Astrocyte of the cerebellum (primary cell): Measurements from ENCODE around the gene ZNF665.
A peak's percentile ranks its signal among the peaks of the same experiment; 100 is the strongest.
"Not testable (repeated sequence)": the region's sequence is repeated elsewhere in the genome, so short reads cannot be mapped to it uniquely, and the experiment has no call there.

Source experiments
- DNase-seq: peaks from one replicate; pipeline ENCODE4 v3.0.0-alpha.2; 2011; ENCODE audit warnings: low read depth
- H3K4me3 ChIP-seq: 2 replicates; pipeline ENCODE4 v1.5.1; 2011; ENCODE audit warnings: mild to moderate bottlenecking, low read depth, low read length, moderate library complexity
- CTCF ChIP-seq: IDR thresholded peaks from 2 replicates; pipeline ENCODE4 v1.5.1; 2012; ENCODE audit warnings: low read length, low read depth, moderate library complexity, mild to moderate bottlenecking; ENCODE audit errors: missing control alignments
- in situ Hi-C: cut with HindIII; loops from 2 replicates; pipeline ENCODE4 v1.10.0; 2017; ENCODE audit warnings: low sequenced_read_pairs

ZNF665 gene

GRCh38 chr19:53195265-53195903, 2.2 kb upstream of the ZNF665 start:
- DNase-seq: peak; percentile 62
- no peak overlapping the region for H3K4me3 ChIP-seq
- peak; percentile 84 for TF ChIP-seq CTCF
- in situ Hi-C loops: no loop called here

GRCh38 chr19:53193535-53194222, 521 bp upstream of the ZNF665 start:
- TF ChIP-seq CTCF: no peak
- in situ Hi-C loops: no loop called here
- peak overlapping the region; percentile 60 for H3K4me3 ChIP-seq

GRCh38 chr19:53190253-53190652, 2.9 kb downstream of the ZNF665 start:
- in situ Hi-C loops: no loop called here
- TF ChIP-seq CTCF: no peak
- no peak for DNase-seq
- H3K4me3 ChIP-seq: no peak overlapping the region

More at GRCh38 chr19:53193535-53194222, 521 bp upstream of the ZNF665 start:
- no peak for DNase-seq

GRCh38 chr19:53189691-53190198, 3.4 kb downstream of the ZNF665 start:
- H3K4me3 ChIP-seq, DNase-seq, in situ Hi-C loops: not testable (repeated sequence)

GRCh38 chr19:53185155-53185882, 7.8 kb downstream of the ZNF665 start:
- DNase-seq, H3K4me3 ChIP-seq, in situ Hi-C loops: not testable (repeated sequence)

- in situ Hi-C loops: no loop called here
- H3K4me3 ChIP-seq: no peak overlapping the region
- TF ChIP-seq CTCF: no peak
- peak; percentile 37 for DNase-seq
Observed at GRCh38 chr19:53183146-53183764, 9.9 kb downstream of the ZNF665 start.

GRCh38 chr19:53182202-53182601, 11.0 kb downstream of the ZNF665 start:
- in situ Hi-C loops: no loop called here
- no peak for DNase-seq
- no peak overlapping the region for H3K4me3 ChIP-seq
- no peak for TF ChIP-seq CTCF
